ENCODE data around the gene PRKCD. TPM values are rescaled to one million over a fixed set of nuclear protein-coding genes. Genes with fewer than 3 reads are reported as not detected.

PRKCD gene
- total and polyA plus RNA-seq, 9 of the 15 experiments (the other 6 are each of a cell fraction or from before 2014, with no cell fraction given): 2.5 to 19.5 (median 6.1) TPM

GRCh38 chr3:53160061-53160659, 849 bp upstream of the PRKCD start:
- no TSS peak for BruUV-seq (replicated peaks)
- no peaks in the 10 kb centered on the region for H3K36me3 ChIP-seq (ENCODE audit: control insufficient read depth, insufficient read depth, low read length)
- no peak for DNase-seq (ENCODE audit: extremely low read depth in 1 of 4, low spot score in 3 of 4)
- in situ Hi-C loops (cut with MboI): no loop called here
- 6% methylated on average over 3 of the region's 4 CpGs for WGBS (ENCODE audit: insufficient coverage, low coverage, missing lambda C conversion rate)
- no peak for ATAC-seq
- no peak overlapping the region for H3K4me3 ChIP-seq
- no peak for FAIRE-seq
- H3K79me2 ChIP-seq (ENCODE audit: control insufficient read depth, insufficient read depth, low read length): peaks cover 14% of the 10 kb centered on the region
- H3K27ac ChIP-seq (ENCODE audit: extremely low read depth, low read depth, low read length): no peak overlapping the region
- peak overlapping the region in 1 of 2 experiments; percentile 84; a peak in 2 of 4 replicates for H3K9ac ChIP-seq (ENCODE audit: insufficient read depth in 1 of 2, low read depth in 2 of 2, low read length in 2 of 2)
- H3K9me1 ChIP-seq (ENCODE audit: control insufficient read depth, insufficient read depth, low read length): peaks cover 4% of the 10 kb centered on the region
- H4K20me1 ChIP-seq (replicated peaks; ENCODE audit: control insufficient read depth, insufficient read depth, low read length): peaks cover 6% of the 10 kb centered on the region
- H3K4me1 ChIP-seq (replicated peaks in 1 of 2; ENCODE audit: control insufficient read depth in 2 of 2, insufficient read depth in 2 of 2, low read length in 2 of 2): peaks cover 13 to 37% of the 10 kb centered on the region in 2 experiments; a peak in 4 of 5 replicates
- ChIA-PET POLR2A (interaction anchor here (0.6 to 0.7 kb wide), 2 partner anchors 8 to 14 kb away, joined by 3 read pairs; no protein-coding TSS in a partner anchor), CTCF (ENCODE audit: low intra/inter-chr PET ratio) (no interaction called here)
- intact Hi-C loops (cut with micrococcal nuclease): no loop called here
- H3K27me3 ChIP-seq (ENCODE audit: control insufficient read depth in 2 of 2, insufficient read depth in 2 of 2, low read length in 2 of 2): peaks cover 0 to 17% of the 10 kb centered on the region in 2 experiments; a peak in 2 of 5 replicates
- H3K4me2 ChIP-seq (ENCODE audit: insufficient read depth, low read length): peak overlapping the region; percentile 66; the same call in 1 of the 2 replicates
- no peaks in the 10 kb centered on the region for H3K9me3 ChIP-seq (replicated peaks; ENCODE audit: control insufficient read depth, insufficient read depth, low read depth, low read length)
- 0 out of 2 replicates have a peak overlapping the region, but pooled peaks have one; percentile 81 for H2AFZ ChIP-seq (ENCODE audit: low read depth, low read length)
- TF ChIP-seq PKNOX1 (IDR thresholded peaks at IDR 0.05) (no peak), HDAC6 (IDR thresholded peaks at IDR 0.05; ENCODE audit: low read depth, low read length) (no peak), CXXC5 (CRISPR knock-in tag; IDR thresholded peaks at IDR 0.05) (no peak), RNF2 (IDR thresholded peaks at IDR 0.05) (no peak), PCBP1 (IDR thresholded peaks at IDR 0.05; ENCODE audit: low read depth, low read length, poor library complexity, severe bottlenecking) (no peak), SAP30 (IDR thresholded peaks at IDR 0.05; ENCODE audit: borderline replicate concordance, insufficient read depth, low read depth, low read length, poor library complexity, severe bottlenecking) (no peak), ZNF24 (IDR thresholded peaks at IDR 0.05) (peak; percentile 87), CREB1 (IDR thresholded peaks at IDR 0.05) (no peak), CREB1 (CRISPR knock-in tag; IDR thresholded peaks at IDR 0.05) (0 out of 2 replicates have a peak, but pooled peaks have one; percentile 28)
